ENCODE data around the gene DDX1.

GRCh38 chr2:15660491-15661294 lies 69.0 kb downstream of the DDX1 start:
- TF ChIP-seq CTCF (IDR thresholded peaks at IDR 0.05; ENCODE audit: low read depth, low read length) = no peak
- TF ChIP-seq POLR2A (IDR thresholded peaks at IDR 0.05; ENCODE audit: extremely low read depth, insufficient read length) = no peak
- TF ChIP-seq MAX (IDR thresholded peaks at IDR 0.05; ENCODE audit: low read depth, low read length) = no peak
- no peak for TF ChIP-seq MYC (IDR thresholded peaks at IDR 0.05; ENCODE audit: low read depth, low read length)
